ENCODE measurements around the gene BATF2. TPM values are rescaled to one million over a fixed set of nuclear protein-coding genes. Genes with fewer than 3 reads are reported as not detected.
"Not testable (repeated sequence)": the region's sequence is repeated elsewhere in the genome, so short reads cannot be mapped to it uniquely, and the experiment has no call there.

BATF2 gene
- total and polyA plus RNA-seq, 8 donors = 0.73 to 29.5 (median 3.4) TPM; not detected in 1

DNA sequence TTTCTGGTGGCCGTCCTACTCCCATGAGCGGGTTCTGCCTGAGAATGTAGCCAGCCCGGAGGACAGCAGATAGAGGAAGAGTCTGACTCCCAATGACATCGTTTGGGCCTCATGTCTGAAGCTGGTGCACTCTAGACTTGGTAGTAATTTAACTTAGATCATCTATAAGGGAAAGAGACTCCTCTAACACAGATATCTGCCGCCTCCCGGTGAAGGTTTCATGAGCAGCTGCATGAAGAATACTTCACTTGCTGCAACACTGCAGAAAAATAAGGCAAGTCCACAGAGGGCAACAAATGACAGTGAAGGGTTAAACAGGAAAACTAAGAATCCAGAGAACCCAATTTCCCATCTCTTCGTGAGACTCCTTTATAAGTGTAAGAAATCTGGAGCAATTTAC, 11.2 kb upstream of the BATF2 start:
- TF ChIP-seq, protein P1, sequence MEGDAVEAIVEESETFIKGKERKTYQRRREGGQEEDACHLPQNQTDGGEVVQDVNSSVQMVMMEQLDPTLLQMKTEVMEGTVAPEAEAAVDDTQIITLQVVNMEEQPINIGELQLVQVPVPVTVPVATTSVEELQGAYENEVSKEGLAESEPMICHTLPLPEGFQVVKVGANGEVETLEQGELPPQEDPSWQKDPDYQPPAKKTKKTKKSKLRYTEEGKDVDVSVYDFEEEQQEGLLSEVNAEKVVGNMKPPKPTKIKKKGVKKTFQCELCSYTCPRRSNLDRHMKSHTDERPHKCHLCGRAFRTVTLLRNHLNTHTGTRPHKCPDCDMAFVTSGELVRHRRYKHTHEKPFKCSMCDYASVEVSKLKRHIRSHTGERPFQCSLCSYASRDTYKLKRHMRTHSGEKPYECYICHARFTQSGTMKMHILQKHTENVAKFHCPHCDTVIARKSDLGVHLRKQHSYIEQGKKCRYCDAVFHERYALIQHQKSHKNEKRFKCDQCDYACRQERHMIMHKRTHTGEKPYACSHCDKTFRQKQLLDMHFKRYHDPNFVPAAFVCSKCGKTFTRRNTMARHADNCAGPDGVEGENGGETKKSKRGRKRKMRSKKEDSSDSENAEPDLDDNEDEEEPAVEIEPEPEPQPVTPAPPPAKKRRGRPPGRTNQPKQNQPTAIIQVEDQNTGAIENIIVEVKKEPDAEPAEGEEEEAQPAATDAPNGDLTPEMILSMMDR (IDR thresholded peaks at IDR 0.05) = no peak
- TF ChIP-seq EP300 (IDR thresholded peaks at IDR 0.05) (no peak), POLR2AphosphoS5 (IDR thresholded peaks at IDR 0.05) (no peak), POLR2A (IDR thresholded peaks at IDR 0.05) (no peak)

DNA sequence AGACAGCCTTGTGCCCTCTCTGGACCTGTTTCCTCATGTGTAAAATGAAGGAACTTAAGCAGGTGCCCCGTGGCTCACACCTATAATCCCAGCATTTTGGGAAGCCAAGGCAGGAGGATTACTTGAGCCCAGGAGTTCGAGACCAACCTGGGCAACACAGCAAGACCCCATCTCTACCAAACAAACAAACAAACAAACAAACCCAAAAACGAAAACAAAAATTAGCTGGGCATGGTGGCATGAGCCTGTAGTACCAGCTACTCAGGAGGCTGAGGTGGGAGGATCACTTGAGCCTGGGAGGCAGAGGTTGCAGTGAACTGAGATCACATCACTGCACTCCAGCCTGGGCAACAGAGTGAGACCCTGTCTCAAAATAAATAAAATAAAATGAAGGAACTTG, 7.2 kb upstream of the BATF2 start:
- H3K27ac ChIP-seq; H3K4me3 ChIP-seq; DNase-seq; H3K27me3 ChIP-seq; intact Hi-C loops (cut with DNase I; ENCODE audit: low total_unique reads); H3K9me3 ChIP-seq; H3K4me1 ChIP-seq; H3K36me3 ChIP-seq: not testable (repeated sequence)
- 56 to 70% (median 65%) methylated on average over 3 of the region's 3 CpGs for WGBS, 5 donors

More for the DNA sequence above, 11.2 kb upstream of the BATF2 start:
- no peak for DNase-seq
- H3K4me3 ChIP-seq = no peak overlapping the region
- H3K27ac ChIP-seq = no peak overlapping the region
- 74 to 82% (median 78%) methylated on average over 7 of the region's 7 CpGs for WGBS, 5 donors
- H3K9me3 ChIP-seq = no peaks in the 10 kb centered on the region
- peaks cover 2 to 4% (median 4%) of the 10 kb centered on the region in 4 donors for H3K4me1 ChIP-seq
- H3K27me3 ChIP-seq = no peaks in the 10 kb centered on the region
- H3K36me3 ChIP-seq = no peaks in the 10 kb centered on the region
- intact Hi-C loops (cut with DNase I; ENCODE audit: low total_unique reads) = no loop called here

DNA sequence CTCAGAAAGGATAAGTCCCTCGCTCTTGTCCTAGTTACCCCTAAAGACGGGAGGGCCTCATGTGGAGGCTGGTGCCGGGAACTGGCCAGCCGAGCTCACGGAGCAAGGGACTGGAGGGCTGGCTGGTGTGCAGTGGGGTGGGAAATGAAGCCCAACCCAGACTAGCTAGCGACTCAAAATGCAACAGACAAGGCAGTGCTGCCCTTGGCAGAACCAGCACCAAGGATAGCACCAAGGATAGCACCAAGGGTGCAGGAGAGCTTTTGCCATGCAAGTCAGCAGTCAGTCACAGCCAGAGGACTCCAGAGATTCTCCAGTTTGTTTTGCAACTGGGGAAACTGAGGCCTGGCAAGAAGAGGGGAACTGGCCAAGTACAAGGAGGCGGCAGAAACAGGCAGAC, 6.5 kb upstream of the BATF2 start:
- TF ChIP-seq EP300 (IDR thresholded peaks at IDR 0.05) (no peak), POLR2A (IDR thresholded peaks at IDR 0.05) (no peak)
- Histone ChIP-seq H3K36me3 (no peaks in the 10 kb centered on the region), H3K9me3 (no peaks in the 10 kb centered on the region), H3K4me1 (no peaks in the 10 kb centered on the region), H3K27ac (no peak overlapping the region), H3K27me3 (no peaks in the 10 kb centered on the region), H3K4me3 (no peak overlapping the region)
- no peak for DNase-seq
- intact Hi-C loops (cut with DNase I; ENCODE audit: low total_unique reads) = no loop called here
- 63 to 74% (median 74%) methylated on average over 7 of the region's 7 CpGs for WGBS, 5 donors

DNA sequence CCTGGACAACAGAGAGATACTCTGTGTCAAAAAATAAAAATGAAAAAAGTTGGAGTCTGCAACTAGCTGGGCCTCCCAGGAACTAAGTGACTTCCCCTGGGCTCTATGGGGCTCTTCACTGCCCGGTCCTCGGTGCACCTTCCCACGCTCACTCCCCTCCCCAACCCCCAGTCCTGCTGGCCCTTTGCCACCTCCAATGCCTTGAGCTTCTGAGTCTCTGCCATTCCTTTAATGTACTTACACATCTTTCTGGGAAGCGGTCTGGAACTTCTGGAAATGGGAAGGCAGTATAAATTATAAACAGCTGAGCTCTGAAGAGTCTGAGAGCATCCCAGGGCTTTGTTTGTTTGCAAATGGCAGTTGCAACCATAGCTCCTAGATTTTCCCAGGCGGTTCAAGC, 5.9 kb upstream of the BATF2 start:
- peak in 1 of 2 donors; percentile 34 for DNase-seq
- H3K4me1 ChIP-seq = no peaks in the 10 kb centered on the region
- intact Hi-C loops (cut with DNase I; ENCODE audit: low total_unique reads) = no loop called here
- H3K27ac ChIP-seq = no peak overlapping the region
- TF ChIP-seq EP300 (IDR thresholded peaks at IDR 0.05) (no peak), POLR2AphosphoS5 (IDR thresholded peaks at IDR 0.05) (no peak), POLR2A (IDR thresholded peaks at IDR 0.05) (no peak)
- TF ChIP-seq, protein P1 (IDR thresholded peaks at IDR 0.05) = no peak
- no peaks in the 10 kb centered on the region for H3K36me3 ChIP-seq
- H3K4me3 ChIP-seq = no peak overlapping the region
- H3K27me3 ChIP-seq = no peaks in the 10 kb centered on the region
- H3K9me3 ChIP-seq = no peaks in the 10 kb centered on the region
- 58 to 81% (median 70%) methylated on average over 5 of the region's 5 CpGs for WGBS, 5 donors

DNA sequence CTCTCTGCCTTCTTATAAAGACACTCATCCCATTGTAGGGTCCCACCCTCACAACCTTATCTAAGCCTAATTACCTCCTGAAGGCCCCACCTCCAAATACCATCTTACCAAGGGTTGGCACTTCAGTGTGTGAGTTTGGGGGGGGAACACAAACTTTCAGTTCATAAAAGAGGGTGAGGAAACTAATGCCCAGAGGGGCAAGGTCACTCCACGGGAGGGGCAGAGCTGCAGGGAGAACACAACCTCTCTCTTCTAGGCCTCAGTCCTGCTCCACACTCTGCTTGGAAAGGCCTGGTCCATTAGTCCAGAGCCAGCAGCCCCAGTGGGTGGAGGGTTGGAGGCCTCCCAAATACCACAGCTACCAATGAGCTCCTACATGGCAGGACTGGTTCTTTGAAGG, 2.7 kb upstream of the BATF2 start:
- H3K27ac ChIP-seq = no peak overlapping the region
- no peaks in the 10 kb centered on the region for H3K9me3 ChIP-seq
- H3K4me1 ChIP-seq = peaks cover 6 to 29% (median 28%) of the 10 kb centered on the region in 4 donors
- TF ChIP-seq POLR2A (IDR thresholded peaks at IDR 0.05) (no peak), POLR2AphosphoS5 (IDR thresholded peaks at IDR 0.05) (no peak), EP300 (IDR thresholded peaks at IDR 0.05) (no peak)
- TF ChIP-seq, protein P1 (IDR thresholded peaks at IDR 0.05) = no peak
- no peaks in the 10 kb centered on the region for H3K27me3 ChIP-seq
- intact Hi-C loops (cut with DNase I; ENCODE audit: low total_unique reads) = loop anchor here (10.0 kb wide), 1 partner anchor 85 kb away; the partner anchor contains the start of gene ATG2A
- H3K36me3 ChIP-seq = peaks cover 0 to 2% (median 0%) of the 10 kb centered on the region in 4 donors
- H3K4me3 ChIP-seq = no peak overlapping the region
- 60 to 100% (median 83%) methylated on average over 1 of the region's 1 CpG for WGBS, 5 donors
- no peak for DNase-seq
